H9 (cell line): ENCODE measurements around the gene SCUBE1. TPM values are rescaled to one million over a fixed set of nuclear protein-coding genes. Genes with fewer than 3 reads are reported as not detected.

Experiments
- DNase-seq: peaks from one replicate; pipeline ENCODE4 v3.0.0-alpha.2; 2017
- H2AFZ ChIP-seq: one replicate; pipeline ENCODE4 v1.6.1; 2013; ENCODE audit warnings: mild to moderate bottlenecking, low read length, control low read depth, moderate library complexity
- H2AK5ac ChIP-seq: 2 replicates; pipeline ENCODE4 v1.6.1; 2013; ENCODE audit warnings: low read length, control low read depth, mixed read lengths; ENCODE audit not compliant: insufficient read length
- H2BK120ac ChIP-seq: one replicate; pipeline ENCODE4 v1.6.1; 2013; ENCODE audit warnings: low read depth, mild to moderate bottlenecking, low read length, control low read depth, inconsistent platforms; ENCODE audit not compliant: poor library complexity, severe bottlenecking
- H2BK12ac ChIP-seq: 2 replicates; pipeline ENCODE4 v1.6.1; 2013; ENCODE audit warnings: low read length, control low read depth, mixed read lengths, low read depth; ENCODE audit not compliant: insufficient read length
- H2BK15ac ChIP-seq: 2 replicates; pipeline ENCODE4 v1.6.1; 2013; ENCODE audit warnings: low read depth, low read length, control low read depth
- H2BK20ac ChIP-seq: one replicate; pipeline ENCODE4 v1.6.1; 2013; ENCODE audit warnings: low read depth, mild to moderate bottlenecking, low read length, control low read depth, inconsistent platforms; ENCODE audit not compliant: poor library complexity, severe bottlenecking
- H2BK5ac ChIP-seq: 2 replicates; pipeline ENCODE4 v1.6.1; 2013; ENCODE audit warnings: low read length, control low read depth, mixed read lengths; ENCODE audit not compliant: insufficient read length
- H3K14ac ChIP-seq: 2 replicates; pipeline ENCODE4 v1.6.1; 2013; ENCODE audit warnings: low read length, control low read depth; ENCODE audit not compliant: insufficient read depth
- H3K18ac ChIP-seq: 2 replicates; pipeline ENCODE4 v1.6.1; 2013; ENCODE audit warnings: low read depth, mild to moderate bottlenecking, mixed read lengths, low read length, control low read depth; ENCODE audit not compliant: insufficient read length
- H3K23ac ChIP-seq: 2 replicates; pipeline ENCODE4 v1.6.1; 2013; ENCODE audit warnings: low read length, control low read depth, mixed read lengths, low read depth; ENCODE audit not compliant: insufficient read length
- H3K23me2 ChIP-seq: 2 replicates; pipeline ENCODE4 v1.6.1; 2013; ENCODE audit warnings: low read depth, mild to moderate bottlenecking, mixed read lengths, low read length, control low read depth; ENCODE audit not compliant: insufficient read length, poor library complexity, severe bottlenecking
- H3K27ac ChIP-seq: 2 replicates; pipeline ENCODE4 v1.5.1; 2013; ENCODE audit warnings: low read length, control low read depth, mixed read lengths, low read depth; ENCODE audit not compliant: insufficient read length
- H3K27me3 ChIP-seq: 2 replicates; pipeline ENCODE4 v1.6.1; 2013; ENCODE audit warnings: low read length, control low read depth, inconsistent platforms; ENCODE audit not compliant: insufficient read depth
- H3K4ac ChIP-seq: 2 replicates; pipeline ENCODE4 v1.6.1; 2013; ENCODE audit warnings: low read depth, mild to moderate bottlenecking, control low read depth, inconsistent platforms, low read length, moderate library complexity
- H3K4me1 ChIP-seq: 2 replicates; pipeline ENCODE4 v1.6.1; 2013; ENCODE audit warnings: low read length, control low read depth, inconsistent platforms; ENCODE audit not compliant: insufficient read depth
- H3K4me2 ChIP-seq: 2 replicates; pipeline ENCODE4 v1.6.1; 2013; ENCODE audit warnings: low read length, control low read depth, mixed read lengths; ENCODE audit not compliant: insufficient read length, insufficient read depth
- H3K56ac ChIP-seq: 2 replicates; pipeline ENCODE4 v1.6.1; 2013; ENCODE audit warnings: low read depth, mild to moderate bottlenecking, mixed read lengths, low read length, control low read depth; ENCODE audit not compliant: insufficient read length
- H3K79me1 ChIP-seq: 2 replicates; pipeline ENCODE4 v1.6.1; 2013; ENCODE audit warnings: low read depth, mild to moderate bottlenecking, moderate library complexity, low read length, control low read depth, inconsistent platforms; ENCODE audit not compliant: insufficient read depth, poor library complexity, severe bottlenecking
- H3K79me2 ChIP-seq: 2 replicates; pipeline ENCODE4 v1.6.1; 2013; ENCODE audit warnings: low read length, control low read depth, inconsistent platforms; ENCODE audit not compliant: insufficient read depth
- H3K9ac ChIP-seq: 2 replicates; pipeline ENCODE4 v1.6.1; 2013; ENCODE audit warnings: low read length, control low read depth, mixed read lengths; ENCODE audit not compliant: insufficient read length; ENCODE audit errors: extremely low read depth
- H3K9me3 ChIP-seq: one replicate; pipeline ENCODE4 v1.6.1; 2013; ENCODE audit warnings: low read depth, low read length, inconsistent platforms; ENCODE audit not compliant: control insufficient read depth
- H3T11ph ChIP-seq: one replicate; pipeline ENCODE4 v1.6.1; 2013; ENCODE audit warnings: mild to moderate bottlenecking, low read length, control low read depth, inconsistent platforms
- H4K20me1 ChIP-seq: one replicate; pipeline ENCODE4 v1.6.1; 2013; ENCODE audit not compliant: control insufficient read depth, insufficient read length, insufficient read depth
- H4K5ac ChIP-seq: 2 replicates; pipeline ENCODE4 v1.6.1; 2013; ENCODE audit warnings: low read depth, mild to moderate bottlenecking, mixed read lengths, low read length, control low read depth; ENCODE audit not compliant: insufficient read length
- H4K8ac ChIP-seq: replicated peaks from 2 replicates; pipeline ENCODE4 v1.6.1; 2013; ENCODE audit warnings: low read length, control low read depth, mixed read lengths, low read depth; ENCODE audit not compliant: insufficient read length
- H4K91ac ChIP-seq: 2 replicates; pipeline ENCODE4 v1.6.1; 2013; ENCODE audit warnings: low read depth, mild to moderate bottlenecking, moderate library complexity, mixed read lengths, low read length, control low read depth; ENCODE audit not compliant: insufficient read length
- H3K27ac Mint-ChIP-seq, 3 experiments: 2 replicates in 2 of 3; 3 replicates in 1 of 3; pipeline ENCODE4 v1.8.0; 2020 to 2021; ENCODE audit warnings: mixed read lengths in 3 of 3, mild to moderate bottlenecking in 1 of 3, moderate library complexity in 1 of 3
- H3K27me3 Mint-ChIP-seq: 2 replicates; pipeline ENCODE4 v1.8.0; 2021; ENCODE audit warnings: low read depth, mild to moderate bottlenecking, moderate library complexity, mixed read lengths
- H3K36me3 Mint-ChIP-seq, 3 experiments: 2 replicates in 2 of 3; 3 replicates in 1 of 3; pipeline ENCODE4 v1.8.0; 2020 to 2021; ENCODE audit warnings: low read depth in 3 of 3, mixed read lengths in 3 of 3; ENCODE audit not compliant: insufficient read depth in 1 of 3
- H3K4me1 Mint-ChIP-seq, 2 experiments: 2 replicates each; pipeline ENCODE4 v1.8.0; 2020; ENCODE audit warnings: mixed read lengths in 2 of 2
- H3K4me3 Mint-ChIP-seq, 2 experiments: 2 replicates in 1 of 2; 3 replicates in 1 of 2; pipeline ENCODE4 v1.8.0; 2020 to 2021; ENCODE audit warnings: mild to moderate bottlenecking in 2 of 2, mixed read lengths in 2 of 2, moderate library complexity in 1 of 2
- H3K9me3 Mint-ChIP-seq, 2 experiments: 2 replicates in 1 of 2; 3 replicates in 1 of 2; pipeline ENCODE4 v1.8.0; 2020; ENCODE audit warnings: mild to moderate bottlenecking in 2 of 2, mixed read lengths in 2 of 2, moderate library complexity in 1 of 2
- WGBS: extraction: QIAGEN DNeasy Blood & Tissue Kit; methylation state at CpG from one replicate; pipeline ENCODE4 v1.1.7; 2013; ENCODE audit warnings: missing lambda C conversion rate, low lambda C conversion rate, mixed read lengths; ENCODE audit not compliant: insufficient read length; ENCODE audit errors: extremely low coverage; 5-methylcytosine and 5-hydroxymethylcytosine counted together
- total RNA-seq: library from RNA; stranded (reverse); gene quantifications from 2 replicates; pipeline ENCODE4 v1.2.1, GENCODE V29; 2021
- TF ChIP-seq, protein P1 (sequence below): fragments of 200-600 bp; sonication (generic); conservative IDR thresholded peaks from 3 replicates; pipeline ENCODE4 v1.8.0; 2021; ENCODE audit warnings: antibody characterized with exemption, mild to moderate bottlenecking

The SCUBE1 gene
- total RNA-seq, 1 experiment from 2014 or later = 1.2 TPM

DNA sequence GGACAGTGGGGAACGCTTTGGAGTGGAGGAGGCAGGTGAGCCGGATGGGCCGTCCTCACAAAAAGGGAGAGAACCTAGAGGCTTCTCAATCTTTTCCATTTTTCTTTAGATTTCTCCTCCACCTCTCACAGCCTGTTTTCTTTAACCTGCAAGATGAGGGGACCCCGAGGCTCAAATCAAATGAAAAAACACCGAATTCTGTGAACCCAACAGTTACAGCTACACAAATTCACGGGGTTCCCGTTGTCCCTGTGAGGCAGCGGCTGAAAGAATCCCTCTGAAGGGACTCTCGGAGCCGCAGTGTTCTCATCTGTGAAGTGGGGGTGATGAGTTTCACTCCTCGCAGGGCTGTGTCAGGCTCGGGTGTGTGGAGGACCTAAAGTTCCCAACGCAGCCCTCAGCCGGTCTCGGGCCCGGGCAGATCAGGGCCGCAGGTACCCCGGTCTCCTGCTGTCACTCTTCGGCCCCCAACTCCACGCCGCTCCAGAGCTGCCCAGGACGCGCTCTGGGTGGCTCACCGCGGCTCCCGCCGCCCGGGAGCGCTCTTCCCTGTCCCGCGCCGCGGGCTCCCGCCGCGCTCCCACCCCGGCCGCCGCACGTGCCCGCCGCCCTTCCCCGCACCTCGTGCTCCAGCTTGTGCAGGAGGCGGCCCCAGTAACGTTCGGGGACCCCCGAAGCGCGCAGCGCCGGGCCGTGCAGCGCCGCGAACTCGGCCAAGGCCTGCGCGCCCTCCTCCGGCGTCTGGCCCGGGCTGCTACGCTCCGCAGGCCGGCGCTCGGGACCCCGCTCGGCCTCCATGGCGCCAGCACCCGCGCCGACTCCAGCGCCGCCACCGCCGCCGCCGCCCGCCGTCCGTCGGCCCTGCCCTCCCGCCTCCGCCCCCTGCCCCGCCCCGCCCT is 156.7 kb downstream of the SCUBE1 start, which contains the start of gene TTLL12:
Gene TTLL12 (minus strand): TSS at position 863 of the 899 bp plus-strand sequence. CDS start 65 bp downstream, at position 798.
- no peak within 1 kb of the TSS for H2AK5ac ChIP-seq
- peak within 1 kb of the TSS; percentile 65 for H3K4me2 ChIP-seq
- H2BK5ac ChIP-seq = no peak within 1 kb of the TSS
- no peak within 1 kb of the TSS for H3T11ph ChIP-seq
- H2BK12ac ChIP-seq = no peak within 1 kb of the TSS
- TF ChIP-seq, protein P1, sequence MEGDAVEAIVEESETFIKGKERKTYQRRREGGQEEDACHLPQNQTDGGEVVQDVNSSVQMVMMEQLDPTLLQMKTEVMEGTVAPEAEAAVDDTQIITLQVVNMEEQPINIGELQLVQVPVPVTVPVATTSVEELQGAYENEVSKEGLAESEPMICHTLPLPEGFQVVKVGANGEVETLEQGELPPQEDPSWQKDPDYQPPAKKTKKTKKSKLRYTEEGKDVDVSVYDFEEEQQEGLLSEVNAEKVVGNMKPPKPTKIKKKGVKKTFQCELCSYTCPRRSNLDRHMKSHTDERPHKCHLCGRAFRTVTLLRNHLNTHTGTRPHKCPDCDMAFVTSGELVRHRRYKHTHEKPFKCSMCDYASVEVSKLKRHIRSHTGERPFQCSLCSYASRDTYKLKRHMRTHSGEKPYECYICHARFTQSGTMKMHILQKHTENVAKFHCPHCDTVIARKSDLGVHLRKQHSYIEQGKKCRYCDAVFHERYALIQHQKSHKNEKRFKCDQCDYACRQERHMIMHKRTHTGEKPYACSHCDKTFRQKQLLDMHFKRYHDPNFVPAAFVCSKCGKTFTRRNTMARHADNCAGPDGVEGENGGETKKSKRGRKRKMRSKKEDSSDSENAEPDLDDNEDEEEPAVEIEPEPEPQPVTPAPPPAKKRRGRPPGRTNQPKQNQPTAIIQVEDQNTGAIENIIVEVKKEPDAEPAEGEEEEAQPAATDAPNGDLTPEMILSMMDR = no peak
- H3K27me3 ChIP-seq = no peaks in the 10 kb centered on the region
- H3K23ac ChIP-seq = no peak within 1 kb of the TSS
- Mint-ChIP-seq H3K4me1 (peaks cover 21 to 25% of the 10 kb centered on the region in 2 experiments), H3K4me3 (peak within 1 kb of the TSS; percentile 78 to 83), H3K27me3 (peaks cover 6% of the 10 kb centered on the region; the same call in 1 of the 2 replicates), H3K9me3 (no peaks in the 10 kb centered on the region; a peak in 2 of 5 replicates), H3K27ac (peak within 1 kb of the TSS; percentile 52 to 90 (median 75); a peak in 4 of 7 replicates), H3K36me3 (peaks cover 6 to 20% (median 14%) of the 10 kb centered on the region in 3 experiments; a peak in 6 of 7 replicates)
- peaks cover 13% of the 10 kb centered on the region for H3K23me2 ChIP-seq
- H3K4me1 ChIP-seq = peaks cover 8% of the 10 kb centered on the region; the same call in 1 of the 2 replicates
- H3K14ac ChIP-seq = peak within 1 kb of the TSS; percentile 74; the same call in 1 of the 2 replicates
- H3K79me2 ChIP-seq = peaks cover 7% of the 10 kb centered on the region
- H3K4ac ChIP-seq = no peak within 1 kb of the TSS; the same call in 1 of the 2 replicates
- peak within 1 kb of the TSS; percentile 48 for H3K9ac ChIP-seq
- peak within 1 kb of the TSS; percentile 62 for H3K18ac ChIP-seq
- H4K91ac ChIP-seq = no peak within 1 kb of the TSS
- H2AFZ ChIP-seq = no peak within 1 kb of the TSS
- H4K8ac ChIP-seq = no peak within 1 kb of the TSS
- no peaks in the 10 kb centered on the region for H4K20me1 ChIP-seq
- H3K9me3 ChIP-seq = no peaks in the 10 kb centered on the region
- H4K5ac ChIP-seq = no peak within 1 kb of the TSS
- DNase-seq = peak; percentile 56
- H3K56ac ChIP-seq = no peak within 1 kb of the TSS
- no peaks in the 10 kb centered on the region for H3K79me1 ChIP-seq
- no peak within 1 kb of the TSS for H2BK120ac ChIP-seq
- H2BK15ac ChIP-seq = no peak within 1 kb of the TSS
- WGBS = no CpG with 5 or more reads among the region's 87 CpGs
- H2BK20ac ChIP-seq = no peak within 1 kb of the TSS
- H3K27ac ChIP-seq = no peak within 1 kb of the TSS
